ENCODE results near the gene SPRR2E.

Gene SPRR2E

DNA sequence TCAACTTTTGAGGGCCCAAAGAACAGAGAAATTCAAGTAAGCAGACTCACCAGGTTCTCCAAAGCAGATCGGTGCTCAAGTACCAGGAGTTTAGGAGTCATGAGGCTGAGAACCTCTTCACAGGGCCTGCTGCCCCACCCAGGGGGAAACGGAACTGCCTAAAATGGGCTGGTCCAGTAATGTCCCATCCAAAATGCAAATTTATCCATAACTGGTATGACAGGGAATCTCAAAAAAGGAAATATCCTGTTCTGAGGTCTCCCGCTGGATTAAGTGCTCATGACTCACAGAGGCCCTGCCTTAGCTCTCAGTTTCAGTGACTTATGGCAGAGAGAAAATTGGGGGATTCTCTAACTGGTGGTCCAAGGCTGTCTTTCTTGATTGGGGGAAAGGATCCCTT, 47.1 kb upstream of the SPRR2E start (continued):
- TF ChIP-seq HIC1 (tag by site-specific recombination; IDR thresholded peaks at IDR 0.05) (no peak), ZNF335 (tag by site-specific recombination; conservative IDR thresholded peaks at IDR 0.05) (no peak), ZNF169 (tag by site-specific recombination; IDR thresholded peaks at IDR 0.05) (no peak), ZNF776 (tag by site-specific recombination; IDR thresholded peaks at IDR 0.05; ENCODE audit: borderline replicate concordance) (no peak), TCF7L2 (IDR thresholded peaks at IDR 0.05; ENCODE audit: borderline replicate concordance, low read depth, low read length) (no peak), ZNF549 (tag by site-specific recombination; IDR thresholded peaks at IDR 0.05) (no peak)
- TF ChIP-seq, protein P1, sequence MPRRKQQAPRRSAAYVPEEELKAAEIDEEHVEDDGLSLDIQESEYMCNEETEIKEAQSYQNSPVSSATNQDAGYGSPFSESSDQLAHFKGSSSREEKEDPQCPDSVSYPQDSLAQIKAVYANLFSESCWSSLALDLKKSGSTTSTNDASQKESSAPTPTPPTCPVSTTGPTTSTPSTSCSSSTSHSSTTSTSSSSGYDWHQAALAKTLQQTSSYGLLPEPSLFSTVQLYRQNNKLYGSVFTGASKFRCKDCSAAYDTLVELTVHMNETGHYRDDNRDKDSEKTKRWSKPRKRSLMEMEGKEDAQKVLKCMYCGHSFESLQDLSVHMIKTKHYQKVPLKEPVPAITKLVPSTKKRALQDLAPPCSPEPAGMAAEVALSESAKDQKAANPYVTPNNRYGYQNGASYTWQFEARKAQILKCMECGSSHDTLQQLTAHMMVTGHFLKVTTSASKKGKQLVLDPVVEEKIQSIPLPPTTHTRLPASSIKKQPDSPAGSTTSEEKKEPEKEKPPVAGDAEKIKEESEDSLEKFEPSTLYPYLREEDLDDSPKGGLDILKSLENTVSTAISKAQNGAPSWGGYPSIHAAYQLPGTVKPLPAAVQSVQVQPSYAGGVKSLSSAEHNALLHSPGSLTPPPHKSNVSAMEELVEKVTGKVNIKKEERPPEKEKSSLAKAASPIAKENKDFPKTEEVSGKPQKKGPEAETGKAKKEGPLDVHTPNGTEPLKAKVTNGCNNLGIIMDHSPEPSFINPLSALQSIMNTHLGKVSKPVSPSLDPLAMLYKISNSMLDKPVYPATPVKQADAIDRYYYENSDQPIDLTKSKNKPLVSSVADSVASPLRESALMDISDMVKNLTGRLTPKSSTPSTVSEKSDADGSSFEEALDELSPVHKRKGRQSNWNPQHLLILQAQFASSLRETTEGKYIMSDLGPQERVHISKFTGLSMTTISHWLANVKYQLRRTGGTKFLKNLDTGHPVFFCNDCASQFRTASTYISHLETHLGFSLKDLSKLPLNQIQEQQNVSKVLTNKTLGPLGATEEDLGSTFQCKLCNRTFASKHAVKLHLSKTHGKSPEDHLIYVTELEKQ (tag by site-specific recombination; IDR thresholded peaks at IDR 0.05; ENCODE audit: borderline replicate concordance), result no peak
- TF ChIP-seq, protein P2, sequence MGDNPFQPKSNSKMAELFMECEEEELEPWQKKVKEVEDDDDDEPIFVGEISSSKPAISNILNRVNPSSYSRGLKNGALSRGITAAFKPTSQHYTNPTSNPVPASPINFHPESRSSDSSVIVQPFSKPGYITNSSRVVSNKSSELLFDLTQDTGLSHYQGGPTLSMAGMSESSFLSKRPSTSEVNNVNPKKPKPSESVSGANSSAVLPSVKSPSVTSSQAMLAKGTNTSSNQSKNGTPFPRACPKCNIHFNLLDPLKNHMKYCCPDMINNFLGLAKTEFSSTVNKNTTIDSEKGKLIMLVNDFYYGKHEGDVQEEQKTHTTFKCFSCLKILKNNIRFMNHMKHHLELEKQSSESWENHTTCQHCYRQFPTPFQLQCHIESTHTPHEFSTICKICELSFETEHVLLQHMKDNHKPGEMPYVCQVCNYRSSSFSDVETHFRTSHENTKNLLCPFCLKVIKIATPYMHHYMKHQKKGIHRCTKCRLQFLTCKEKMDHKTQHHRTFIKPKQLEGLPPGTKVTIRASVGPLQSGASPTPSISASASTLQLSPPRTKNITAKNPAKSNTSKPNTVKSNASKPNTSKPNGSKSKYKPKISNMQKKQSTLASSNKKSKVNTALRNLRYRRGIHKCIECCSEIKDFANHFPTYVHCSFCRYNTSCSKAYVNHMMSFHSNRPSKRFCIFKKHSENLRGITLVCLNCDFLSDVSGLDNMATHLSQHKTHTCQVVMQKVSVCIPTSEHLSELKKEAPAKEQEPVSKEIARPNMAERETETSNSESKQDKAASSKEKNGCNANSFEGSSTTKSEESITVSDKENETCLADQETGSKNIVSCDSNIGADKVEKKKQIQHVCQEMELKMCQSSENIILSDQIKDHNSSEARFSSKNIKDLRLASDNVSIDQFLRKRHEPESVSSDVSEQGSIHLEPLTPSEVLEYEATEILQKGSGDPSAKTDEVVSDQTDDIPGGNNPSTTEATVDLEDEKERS (tag by site-specific recombination; IDR thresholded peaks at IDR 0.05), result no peak

DNA sequence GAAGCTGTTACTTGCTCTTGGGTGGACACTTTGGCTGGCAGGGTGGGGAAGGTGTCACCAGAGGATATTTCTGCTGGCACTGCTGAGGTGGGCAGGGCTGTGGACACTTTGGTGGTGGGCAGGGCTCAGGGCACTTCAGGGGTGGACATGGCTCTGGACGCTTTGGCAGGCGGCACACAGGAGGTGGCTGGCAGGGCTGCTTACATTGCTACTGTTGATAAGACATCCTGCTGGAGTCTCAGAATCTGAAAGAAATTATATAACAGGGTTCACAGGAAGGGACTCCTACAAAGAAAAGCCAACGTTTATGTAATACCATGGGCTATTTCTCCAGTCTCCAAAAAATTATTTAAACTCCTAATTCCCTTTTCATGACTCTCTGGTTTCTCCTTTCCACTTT, 46.2 kb upstream of the SPRR2E start:
- Histone ChIP-seq H3K27ac (ENCODE audit: extremely low read depth, low read depth, low read length) (no peak overlapping the region), H3K36me3 (ENCODE audit: control insufficient read depth in 2 of 2, insufficient read depth in 1 of 2, low read length in 2 of 2) (no peaks in the 10 kb centered on the region), H3K9me3 (ENCODE audit: control insufficient read depth, insufficient read depth, low read depth, low read length) (no peaks in the 10 kb centered on the region), H3K4me1 (ENCODE audit: control insufficient read depth, insufficient read depth, low read length) (no peaks in the 10 kb centered on the region), H3K4me3 (ENCODE audit: low read depth, low read length) (no peak overlapping the region)
- CTCF ChIA-PET, result no interaction called here
- POLR2A ChIA-PET, result no interaction called here
- TF ChIP-seq GLIS2 (tag by site-specific recombination; IDR thresholded peaks at IDR 0.05), result no peak
- no peak for TF ChIP-seq ZNF660 (tag by site-specific recombination; IDR thresholded peaks at IDR 0.05)
- no peak for TF ChIP-seq SP7 (tag by site-specific recombination; IDR thresholded peaks at IDR 0.05)
- no peak for TF ChIP-seq ZNF362 (tag by site-specific recombination; IDR thresholded peaks at IDR 0.05)
- no peak for TF ChIP-seq SP3 (tag by site-specific recombination; IDR thresholded peaks at IDR 0.05)
- no peak for TF ChIP-seq ZNF155 (tag by site-specific recombination; IDR thresholded peaks at IDR 0.05)
- TF ChIP-seq, protein P3, sequence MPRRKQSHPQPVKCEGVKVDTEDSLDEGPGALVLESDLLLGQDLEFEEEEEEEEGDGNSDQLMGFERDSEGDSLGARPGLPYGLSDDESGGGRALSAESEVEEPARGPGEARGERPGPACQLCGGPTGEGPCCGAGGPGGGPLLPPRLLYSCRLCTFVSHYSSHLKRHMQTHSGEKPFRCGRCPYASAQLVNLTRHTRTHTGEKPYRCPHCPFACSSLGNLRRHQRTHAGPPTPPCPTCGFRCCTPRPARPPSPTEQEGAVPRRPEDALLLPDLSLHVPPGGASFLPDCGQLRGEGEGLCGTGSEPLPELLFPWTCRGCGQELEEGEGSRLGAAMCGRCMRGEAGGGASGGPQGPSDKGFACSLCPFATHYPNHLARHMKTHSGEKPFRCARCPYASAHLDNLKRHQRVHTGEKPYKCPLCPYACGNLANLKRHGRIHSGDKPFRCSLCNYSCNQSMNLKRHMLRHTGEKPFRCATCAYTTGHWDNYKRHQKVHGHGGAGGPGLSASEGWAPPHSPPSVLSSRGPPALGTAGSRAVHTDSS (tag by site-specific recombination; IDR thresholded peaks at IDR 0.05), result no peak
- TF ChIP-seq, protein P2 (tag by site-specific recombination; IDR thresholded peaks at IDR 0.05), result no peak
- TF ChIP-seq ZNF24 (tag by site-specific recombination; IDR thresholded peaks at IDR 0.05), result no peak
- no peak for TF ChIP-seq ZNF776 (tag by site-specific recombination; IDR thresholded peaks at IDR 0.05; ENCODE audit: borderline replicate concordance)
- TF ChIP-seq ZNF132 (tag by site-specific recombination; IDR thresholded peaks at IDR 0.05; ENCODE audit: borderline replicate concordance), result no peak
- TF ChIP-seq ZFP3 (tag by site-specific recombination; IDR thresholded peaks at IDR 0.05; ENCODE audit: low read depth), result no peak
- TF ChIP-seq ZNF404 (tag by site-specific recombination; IDR thresholded peaks at IDR 0.05), result no peak
- TF ChIP-seq WT1 (tag by site-specific recombination; IDR thresholded peaks at IDR 0.05), result no peak
- no peak for TF ChIP-seq ZNF266 (tag by site-specific recombination; IDR thresholded peaks at IDR 0.05; ENCODE audit: low read depth)
- no peak for TF ChIP-seq ZBTB7A (tag by site-specific recombination; IDR thresholded peaks at IDR 0.05; ENCODE audit: low read depth)
